IMR-90 (cell line): ENCODE results near the gene MYO1H. TPM values are rescaled to one million over a fixed set of nuclear protein-coding genes. Genes with fewer than 3 reads are reported as not detected.

Experiments
- ATAC-seq: fragments of 200-7000 bp; cut with Tn5 transposase; 2 replicates; pipeline ENCODE4 v1.9.1; 2020; ENCODE audit warnings: low read depth, mild to moderate bottlenecking, moderate library complexity
- BruUV-seq: library from RNA; stranded (reverse); fragments of 400-500 nt; replicated peaks from 2 replicates; lab custom pipeline; 2021; lab: Mats Ljungman, UMichigan
- CTCF ChIA-PET: fragments of 300-600 bp; formaldehyde crosslinking; extraction: SDS; loops from one replicate; lab custom pipeline; 2021; ENCODE audit warnings: antibody characterized with exemption; lab: Yijun Ruan, JAX
- POLR2A ChIA-PET: fragments of 300-600 bp; sonication (Branson Sonifier 250); formaldehyde crosslinking; loops from one replicate; lab custom pipeline; 2022; ENCODE audit warnings: antibody characterized with exemption; ENCODE audit not compliant: unreplicated experiment; lab: Charles Lee
- DNase-seq: peaks from one replicate; pipeline ENCODE4 v3.0.0; 2013
- H2AFZ ChIP-seq: replicated peaks from 2 replicates; pipeline ENCODE3; 2013; ENCODE audit warnings: low read length, mild to moderate bottlenecking; ENCODE audit not compliant: poor library complexity
- H2AK5ac ChIP-seq: 2 replicates; pipeline ENCODE4 v1.6.1; 2013; ENCODE audit warnings: low read depth, low read length, inconsistent platforms
- H2AK9ac ChIP-seq: replicated peaks from 2 replicates; pipeline ENCODE3; 2013; ENCODE audit warnings: mild to moderate bottlenecking, low read depth, low read length, moderate library complexity; ENCODE audit not compliant: poor library complexity
- H2BK120ac ChIP-seq: 2 replicates; pipeline ENCODE4 v1.6.1; 2013; ENCODE audit warnings: low read depth, low read length, inconsistent platforms
- H2BK15ac ChIP-seq: 3 replicates; pipeline ENCODE4 v1.6.1; 2013; ENCODE audit warnings: low read depth, low read length, inconsistent platforms
- H2BK20ac ChIP-seq: 2 replicates; pipeline ENCODE4 v1.6.1; 2013; ENCODE audit warnings: low read depth, mild to moderate bottlenecking, inconsistent platforms, low read length, moderate library complexity
- H2BK5ac ChIP-seq: 2 replicates; pipeline ENCODE4 v1.6.1; 2013; ENCODE audit warnings: mild to moderate bottlenecking, low read depth, low read length, inconsistent platforms; ENCODE audit not compliant: poor library complexity, severe bottlenecking
- H3K14ac ChIP-seq: replicated peaks from 2 replicates; pipeline ENCODE4 v1.6.1; 2013; ENCODE audit warnings: low read depth, low read length, inconsistent platforms
- H3K18ac ChIP-seq: 2 replicates; pipeline ENCODE4 v1.6.1; 2013; ENCODE audit warnings: low read depth, low read length, control low read depth
- H3K23ac ChIP-seq: 2 replicates; pipeline ENCODE4 v1.6.1; 2013; ENCODE audit warnings: low read depth, low read length, inconsistent platforms
- H3K27ac ChIP-seq: 2 replicates; pipeline ENCODE4 v1.5.1; 2013; ENCODE audit warnings: mild to moderate bottlenecking, control low read depth, low read length; ENCODE audit not compliant: insufficient read depth
- H3K27me3 ChIP-seq: 2 replicates; pipeline ENCODE4 v1.6.1; 2013; ENCODE audit warnings: low read length; ENCODE audit not compliant: control insufficient read depth, insufficient read depth
- H3K36me3 ChIP-seq: 2 replicates; pipeline ENCODE4 v1.6.1; 2013; ENCODE audit warnings: low read length, mixed read lengths; ENCODE audit not compliant: control insufficient read depth, insufficient read depth
- H3K4ac ChIP-seq: 2 replicates; pipeline ENCODE4 v1.6.1; 2013; ENCODE audit warnings: low read depth, low read length, inconsistent platforms
- H3K4me1 ChIP-seq: 2 replicates; pipeline ENCODE4 v1.6.1; 2013; ENCODE audit warnings: low read length, mixed read lengths; ENCODE audit not compliant: control insufficient read depth, insufficient read depth
- H3K4me2 ChIP-seq: 2 replicates; pipeline ENCODE4 v1.6.1; 2013; ENCODE audit warnings: low read depth, mild to moderate bottlenecking, control low read depth, low read length, moderate library complexity
- H3K4me3 ChIP-seq: 2 replicates; pipeline ENCODE4 v1.5.1; 2013; ENCODE audit warnings: low read depth, mild to moderate bottlenecking, control low read depth, low read length, moderate library complexity; ENCODE audit not compliant: insufficient read depth
- H3K56ac ChIP-seq: 2 replicates; pipeline ENCODE4 v1.6.1; 2013; ENCODE audit warnings: low read length, inconsistent platforms; ENCODE audit not compliant: insufficient read depth; ENCODE audit errors: extremely low read depth
- H3K79me1 ChIP-seq, 2 experiments: 2 replicates each; pipeline ENCODE4 v1.6.1; 2013; ENCODE audit warnings: low read length in 2 of 2, inconsistent platforms in 1 of 2, low read depth in 1 of 2
- H3K9ac ChIP-seq: 2 replicates; pipeline ENCODE4 v1.6.1; 2013; ENCODE audit warnings: low read depth, low read length, control low read depth
- H3K9me1 ChIP-seq: 2 replicates; pipeline ENCODE4 v1.6.1; 2013; ENCODE audit warnings: low read length, inconsistent platforms; ENCODE audit not compliant: insufficient read depth
- H3K9me3 ChIP-seq: 2 replicates; pipeline ENCODE4 v1.6.1; 2013; ENCODE audit warnings: low read length; ENCODE audit not compliant: control insufficient read depth, insufficient read depth
- H4K20me1 ChIP-seq: 2 replicates; pipeline ENCODE4 v1.6.1; 2013; ENCODE audit warnings: low read length, inconsistent platforms; ENCODE audit not compliant: insufficient read depth
- H4K5ac ChIP-seq: 2 replicates; pipeline ENCODE4 v1.6.1; 2013; ENCODE audit warnings: mild to moderate bottlenecking, low read depth, low read length, control low read depth
- H4K8ac ChIP-seq, 2 experiments: 2 replicates each; pipeline ENCODE4 v1.6.1; 2013; ENCODE audit warnings: low read depth in 2 of 2, low read length in 2 of 2, control low read depth in 1 of 2, inconsistent platforms in 1 of 2
- H4K91ac ChIP-seq: 2 replicates; pipeline ENCODE4 v1.6.1; 2013; ENCODE audit warnings: low read depth, low read length, inconsistent platforms; ENCODE audit not compliant: insufficient read depth
- BHLHE40 ChIP-seq: fragments of 150-350 bp; IDR thresholded peaks from 2 replicates; pipeline ENCODE4 v1.6.1; 2016; ENCODE audit warnings: mild to moderate bottlenecking, low read depth, low read length
- MXI1 ChIP-seq: IDR thresholded peaks from 2 replicates; pipeline ENCODE4 v1.6.1; 2012; ENCODE audit warnings: low read depth, mild to moderate bottlenecking, low read length, moderate library complexity, borderline replicate concordance
- RAD21 ChIP-seq: IDR thresholded peaks from 2 replicates; pipeline ENCODE4 v1.6.1; 2012; ENCODE audit warnings: low read length, improper control_type of control experiment
- RCOR1 ChIP-seq: IDR thresholded peaks from 2 replicates; pipeline ENCODE4 v1.6.1; 2012; ENCODE audit warnings: mild to moderate bottlenecking, low read length, improper control_type of control experiment; ENCODE audit not compliant: insufficient replicate concordance
- WGBS, 2 experiments: methylation state at CpG; one replicate each; pipeline versions ENCODE4 v1.1.5 to v1.1.7; 2013; ENCODE audit warnings: missing lambda C conversion rate in 2 of 2; ENCODE audit not compliant: insufficient read length in 1 of 2; ENCODE audit errors: extremely low coverage in 2 of 2; 5-methylcytosine and 5-hydroxymethylcytosine counted together
- dilution Hi-C: fragments of 300-500 bp; cut with HindIII; formaldehyde crosslinking; loops from one replicate; pipeline ENCODE4 v1.14.3; 2018; ENCODE audit warnings: low sequenced_read_pairs; ENCODE audit not compliant: unreplicated experiment
- in situ Hi-C: fragments of 300-500 bp; cut with MboI; formaldehyde crosslinking; loops from 3 replicates; pipeline ENCODE4 v1.14.3; 2019; ENCODE audit warnings: low sequenced_read_pairs, inconsistent platforms, mixed read lengths
- intact Hi-C: fragments of 100-400 bp; cut with micrococcal nuclease; formaldehyde crosslinking; loops from 2 replicates; pipeline ENCODE4 v1.10.0; 2022
- polyA plus RNA-seq, 3 experiments: library from polyadenylated mRNA; depleted of rRNA; stranded (reverse); fragments of >200 nt; gene quantifications; 2 replicates each; pipeline ENCODE4 v1.2.3, GENCODE V29; 2012; ENCODE audit warnings: low replicate concordance in 1 of 3
- total RNA-seq: library from RNA; depleted of rRNA; stranded (reverse); fragments of >200 nt; gene quantifications from 2 replicates; pipeline ENCODE4 v1.2.3, GENCODE V29; 2012

Gene MYO1H
- total and polyA plus RNA-seq, 2 of the 4 experiments (the other 2 are of a cell fraction) = not detected

- Histone ChIP-seq H4K91ac (peak overlapping the region; percentile 70), H3K79me1 (peaks cover 6 to 64% of the 10 kb centered on the region in 2 experiments; a peak in 3 of 4 replicates), H2BK5ac (peak overlapping the region; percentile 73), H2BK15ac (no peak overlapping the region), H3K9me3 (no peaks in the 10 kb centered on the region), H4K5ac (peak overlapping the region; percentile 86), H3K56ac (peak overlapping the region; percentile 90), H3K9me1 (peaks cover 22% of the 10 kb centered on the region), H3K4me1 (peaks cover 6% of the 10 kb centered on the region), H3K14ac (peak overlapping the region; percentile 10), H3K4me3 (peak overlapping the region; percentile 90), H2AK5ac (peak overlapping the region; percentile 83; the same call in 1 of the 2 replicates), H2BK20ac (no peak overlapping the region), H3K36me3 (peaks cover 4% of the 10 kb centered on the region), H3K23ac (peak overlapping the region; percentile 19; the same call in 1 of the 2 replicates), H3K4ac (peak overlapping the region; percentile 35), H3K4me2 (peak overlapping the region; percentile 99), H3K9ac (peak overlapping the region; percentile 94), H2AK9ac (peak overlapping the region; percentile 99), H2BK120ac (no peak overlapping the region), H4K20me1 (peaks cover 38% of the 10 kb centered on the region; the same call in 1 of the 2 replicates), H3K27me3 (no peaks in the 10 kb centered on the region), H4K8ac (peak overlapping the region; percentile 81 to 95), H3K27ac (peak overlapping the region; percentile 98), H2AFZ (peak overlapping the region; percentile 97), H3K18ac (no peak overlapping the region)
- intact Hi-C loops = loop anchor here (1.0 to 2.0 kb wide), 3 partner anchors 15 to 50 kb away; no protein-coding TSS in a partner anchor
- no CpG with 5 or more reads among the region's 9 CpGs for WGBS, 2 experiments
- TSS peak; percentile 68 for BruUV-seq
- DNase-seq (no peak), ATAC-seq (no peak)
- TF ChIP-seq RCOR1 (no peak), BHLHE40 (no peak), MXI1 (no peak), RAD21 (no peak)
- dilution Hi-C loops = no loop called here
- POLR2A ChIA-PET = no interaction called here
- CTCF ChIA-PET = interaction anchor here (2.4 kb wide), 1 partner anchor 45 kb away, joined by 8 read pairs; no protein-coding TSS in a partner anchor
- in situ Hi-C loops = loop anchor here (5.0 kb wide), 1 partner anchor 46 kb away; no protein-coding TSS in a partner anchor
These were observed 130.2 kb downstream of the MYO1H start for GRCh38 chr12:109477963-109478315.
